Measurements from ENCODE around the gene NEK4.
"Not testable (repeated sequence)": the region's sequence is repeated elsewhere in the genome, so short reads cannot be mapped to it uniquely, and the experiment has no call there.

NEK4 gene

GRCh38 chr3:52730681-52731080 lies 40.1 kb downstream of the NEK4 start:
- DNase-seq (ENCODE audit: insufficient read length, low spot score) (no peak), FAIRE-seq (no peak)
- no peak for TF ChIP-seq POU2F2 (IDR thresholded peaks at IDR 0.05; ENCODE audit: low read depth, low read length)
- TF ChIP-seq SPI1 (IDR thresholded peaks at IDR 0.05; ENCODE audit: low read depth, low read length) = no peak
- TF ChIP-seq PAX5 (IDR thresholded peaks at IDR 0.05; ENCODE audit: insufficient read depth, low read length, severe bottlenecking) = no peak
- TF ChIP-seq POLR2AphosphoS5 (IDR thresholded peaks at IDR 0.05; ENCODE audit: low read depth, low read length) = no peak
- TF ChIP-seq POLR2A (IDR thresholded peaks at IDR 0.05; ENCODE audit: low read depth, low read length) = no peak
- TF ChIP-seq TAF1 (IDR thresholded peaks at IDR 0.05; ENCODE audit: low read depth, low read length) = no peak

GRCh38 chr3:52728753-52729152 lies 42.0 kb downstream of the NEK4 start:
- not testable (repeated sequence) for FAIRE-seq; DNase-seq (ENCODE audit: insufficient read length, low spot score)

- no peak for TF ChIP-seq POU2F2 (IDR thresholded peaks at IDR 0.05; ENCODE audit: low read depth, low read length)
- no peak for TF ChIP-seq TAF1 (IDR thresholded peaks at IDR 0.05; ENCODE audit: low read depth, low read length)
- TF ChIP-seq POLR2AphosphoS5 (IDR thresholded peaks at IDR 0.05; ENCODE audit: low read depth, low read length) = no peak
- TF ChIP-seq PAX5 (IDR thresholded peaks at IDR 0.05; ENCODE audit: insufficient read depth, low read length, severe bottlenecking) = no peak
- TF ChIP-seq POLR2A (IDR thresholded peaks at IDR 0.05; ENCODE audit: low read depth, low read length) = no peak
- no peak for TF ChIP-seq SPI1 (IDR thresholded peaks at IDR 0.05; ENCODE audit: low read depth, low read length)
- DNase-seq (ENCODE audit: insufficient read length, low spot score) (no peak), FAIRE-seq (no peak)
These were observed 46.2 kb downstream of the NEK4 start for GRCh38 chr3:52724511-52724910.

- TF ChIP-seq POU2F2 (IDR thresholded peaks at IDR 0.05; ENCODE audit: low read depth, low read length) (no peak), PAX5 (IDR thresholded peaks at IDR 0.05; ENCODE audit: insufficient read depth, low read length, severe bottlenecking) (no peak), POLR2AphosphoS5 (IDR thresholded peaks at IDR 0.05; ENCODE audit: low read depth, low read length) (no peak), POLR2A (IDR thresholded peaks at IDR 0.05; ENCODE audit: low read depth, low read length) (no peak), TAF1 (IDR thresholded peaks at IDR 0.05; ENCODE audit: low read depth, low read length) (no peak), SPI1 (IDR thresholded peaks at IDR 0.05; ENCODE audit: low read depth, low read length) (no peak)
- no peak for FAIRE-seq
These were observed 46.8 kb downstream of the NEK4 start for GRCh38 chr3:52723935-52724334.

GRCh38 chr3:52722491-52722890 lies 48.2 kb downstream of the NEK4 start:
- peak; percentile 61 for FAIRE-seq
- no peak for TF ChIP-seq POU2F2 (IDR thresholded peaks at IDR 0.05; ENCODE audit: low read depth, low read length)
- TF ChIP-seq SPI1 (IDR thresholded peaks at IDR 0.05; ENCODE audit: low read depth, low read length) = no peak
- no peak for TF ChIP-seq POLR2A (IDR thresholded peaks at IDR 0.05; ENCODE audit: low read depth, low read length)
- no peak for TF ChIP-seq TAF1 (IDR thresholded peaks at IDR 0.05; ENCODE audit: low read depth, low read length)
- no peak for TF ChIP-seq PAX5 (IDR thresholded peaks at IDR 0.05; ENCODE audit: insufficient read depth, low read length, severe bottlenecking)
- no peak for TF ChIP-seq POLR2AphosphoS5 (IDR thresholded peaks at IDR 0.05; ENCODE audit: low read depth, low read length)
- no peak for DNase-seq (ENCODE audit: insufficient read length, low spot score)

More at GRCh38 chr3:52723935-52724334, 46.8 kb downstream of the NEK4 start:
- DNase-seq (ENCODE audit: insufficient read length, low spot score) = no peak

- TF ChIP-seq POU2F2 (IDR thresholded peaks at IDR 0.05; ENCODE audit: low read depth, low read length) = no peak
- TF ChIP-seq PAX5 (IDR thresholded peaks at IDR 0.05; ENCODE audit: insufficient read depth, low read length, severe bottlenecking) = no peak
- TF ChIP-seq TAF1 (IDR thresholded peaks at IDR 0.05; ENCODE audit: low read depth, low read length) = no peak
- no peak for TF ChIP-seq POLR2A (IDR thresholded peaks at IDR 0.05; ENCODE audit: low read depth, low read length)
- TF ChIP-seq POLR2AphosphoS5 (IDR thresholded peaks at IDR 0.05; ENCODE audit: low read depth, low read length) = no peak
- TF ChIP-seq SPI1 (IDR thresholded peaks at IDR 0.05; ENCODE audit: low read depth, low read length) = no peak
- FAIRE-seq (no peak), DNase-seq (ENCODE audit: insufficient read length, low spot score) (no peak)
These were observed 49.1 kb downstream of the NEK4 start for GRCh38 chr3:52721730-52722008.

- TF ChIP-seq PAX5 (IDR thresholded peaks at IDR 0.05; ENCODE audit: insufficient read depth, low read length, severe bottlenecking) = no peak
- TF ChIP-seq POLR2AphosphoS5 (IDR thresholded peaks at IDR 0.05; ENCODE audit: low read depth, low read length) = no peak
- no peak for TF ChIP-seq SPI1 (IDR thresholded peaks at IDR 0.05; ENCODE audit: low read depth, low read length)
- TF ChIP-seq POU2F2 (IDR thresholded peaks at IDR 0.05; ENCODE audit: low read depth, low read length) = no peak
- TF ChIP-seq TAF1 (IDR thresholded peaks at IDR 0.05; ENCODE audit: low read depth, low read length) = no peak
- no peak for TF ChIP-seq POLR2A (IDR thresholded peaks at IDR 0.05; ENCODE audit: low read depth, low read length)
- FAIRE-seq (peak; percentile 96), DNase-seq (ENCODE audit: insufficient read length, low spot score) (peak; percentile 25)
These were observed 49.6 kb downstream of the NEK4 start for GRCh38 chr3:52721002-52721729.

GRCh38 chr3:52719618-52720017 lies 51.1 kb downstream of the NEK4 start:
- no peak for TF ChIP-seq POU2F2 (IDR thresholded peaks at IDR 0.05; ENCODE audit: low read depth, low read length)
- no peak for TF ChIP-seq PAX5 (IDR thresholded peaks at IDR 0.05; ENCODE audit: insufficient read depth, low read length, severe bottlenecking)
- no peak for TF ChIP-seq POLR2A (IDR thresholded peaks at IDR 0.05; ENCODE audit: low read depth, low read length)
- TF ChIP-seq TAF1 (IDR thresholded peaks at IDR 0.05; ENCODE audit: low read depth, low read length) = no peak
- no peak for TF ChIP-seq POLR2AphosphoS5 (IDR thresholded peaks at IDR 0.05; ENCODE audit: low read depth, low read length)
- TF ChIP-seq SPI1 (IDR thresholded peaks at IDR 0.05; ENCODE audit: low read depth, low read length) = no peak
- DNase-seq (ENCODE audit: insufficient read length, low spot score) (no peak), FAIRE-seq (no peak)

- no peak for TF ChIP-seq TAF1 (IDR thresholded peaks at IDR 0.05; ENCODE audit: low read depth, low read length)
- no peak for TF ChIP-seq POLR2A (IDR thresholded peaks at IDR 0.05; ENCODE audit: low read depth, low read length)
- no peak for TF ChIP-seq PAX5 (IDR thresholded peaks at IDR 0.05; ENCODE audit: insufficient read depth, low read length, severe bottlenecking)
- TF ChIP-seq SPI1 (IDR thresholded peaks at IDR 0.05; ENCODE audit: low read depth, low read length) = no peak
- no peak for TF ChIP-seq POLR2AphosphoS5 (IDR thresholded peaks at IDR 0.05; ENCODE audit: low read depth, low read length)
- no peak for TF ChIP-seq POU2F2 (IDR thresholded peaks at IDR 0.05; ENCODE audit: low read depth, low read length)
- no peak for DNase-seq (ENCODE audit: insufficient read length, low spot score)
- no peak for FAIRE-seq
These were observed 54.9 kb downstream of the NEK4 start for GRCh38 chr3:52715714-52716305.

All from GM12891 (cell line).